ENCODE data around the gene KLC1. TPM values are rescaled to one million over a fixed set of nuclear protein-coding genes. Genes with fewer than 3 reads are reported as not detected.

Gene KLC1
- total RNA-seq, 2 donors from 2014 or later = 168 to 287 TPM

- no peaks in the 10 kb centered on the region for H3K9me3 ChIP-seq
- TF ChIP-seq POLR2AphosphoS5 (IDR thresholded peaks at IDR 0.05) = peak; percentile 72
- TF ChIP-seq POLR2A (IDR thresholded peaks at IDR 0.05) = no peak
- TF ChIP-seq CTCF (IDR thresholded peaks at IDR 0.05) = peak in 2 of 4 experiments; percentile 14 to 29
- DNase-seq (ENCODE audit: low spot score) = peak; percentile 72
- H3K36me3 ChIP-seq = no peaks in the 10 kb centered on the region
- peaks cover 49% of the 10 kb centered on the region for H3K4me1 ChIP-seq (replicated peaks)
- no peak overlapping the region for H3K4me3 ChIP-seq
- WGBS = 22% methylated on average over 13 of the region's 15 CpGs
- H3K27ac ChIP-seq = peak overlapping the region; percentile 88
- intact Hi-C loops (cut with DNase I) = no loop called here
- H3K27me3 ChIP-seq (replicated peaks; ENCODE audit: insufficient read depth) = no peaks in the 10 kb centered on the region
Observed at GRCh38 chr14:103730490-103731035, 101.6 kb downstream of the KLC1 start.

GRCh38 chr14:103731481-103731880 lies 102.5 kb downstream of the KLC1 start:
- DNase-seq (ENCODE audit: low spot score) = no peak
- Histone ChIP-seq H3K36me3 (no peaks in the 10 kb centered on the region), H3K27ac (peak overlapping the region; percentile 50 to 88), H3K4me3 (no peak overlapping the region), H3K9me3 (no peaks in the 10 kb centered on the region), H3K27me3 (replicated peaks; ENCODE audit: insufficient read depth) (no peaks in the 10 kb centered on the region), H3K4me1 (replicated peaks) (peaks cover 58% of the 10 kb centered on the region)
- TF ChIP-seq POLR2AphosphoS5 (IDR thresholded peaks at IDR 0.05) (no peak), POLR2A (IDR thresholded peaks at IDR 0.05) (no peak), CTCF (IDR thresholded peaks at IDR 0.05) (no peak)
- 91% methylated on average over 15 of the region's 15 CpGs for WGBS
- intact Hi-C loops (cut with DNase I) = no loop called here

GRCh38 chr14:103731916-103732867 lies 103.2 kb downstream of the KLC1 start:
- intact Hi-C loops (cut with DNase I) = no loop called here
- no peak for DNase-seq (ENCODE audit: low spot score)
- H3K4me3 ChIP-seq = no peak overlapping the region
- no peaks in the 10 kb centered on the region for H3K36me3 ChIP-seq
- peaks cover 63% of the 10 kb centered on the region for H3K4me1 ChIP-seq (replicated peaks)
- WGBS = 92% methylated on average over 24 of the region's 24 CpGs
- H3K27me3 ChIP-seq (replicated peaks; ENCODE audit: insufficient read depth) = no peaks in the 10 kb centered on the region
- TF ChIP-seq POLR2A (IDR thresholded peaks at IDR 0.05) (no peak), POLR2AphosphoS5 (IDR thresholded peaks at IDR 0.05) (no peak), CTCF (IDR thresholded peaks at IDR 0.05) (no peak)
- peak overlapping the region; percentile 50 to 88 for H3K27ac ChIP-seq
- no peaks in the 10 kb centered on the region for H3K9me3 ChIP-seq

- intact Hi-C loops (cut with DNase I) = no loop called here
Observed at GRCh38 chr14:103732868-103733620, 104.0 kb downstream of the KLC1 start.

More at GRCh38 chr14:103732868-103733620, 104.0 kb downstream of the KLC1 start:
- H3K9me3 ChIP-seq = no peaks in the 10 kb centered on the region
- H3K27me3 ChIP-seq (replicated peaks; ENCODE audit: insufficient read depth) = no peaks in the 10 kb centered on the region
- WGBS = 65% methylated on average over 9 of the region's 9 CpGs
- peaks cover 59% of the 10 kb centered on the region for H3K4me1 ChIP-seq (replicated peaks)
- TF ChIP-seq CTCF (IDR thresholded peaks at IDR 0.05) (no peak), POLR2A (IDR thresholded peaks at IDR 0.05) (no peak), POLR2AphosphoS5 (IDR thresholded peaks at IDR 0.05) (peak; percentile 21)
- no peak for DNase-seq (ENCODE audit: low spot score)
- H3K27ac ChIP-seq = peak overlapping the region; percentile 88 to 92
- H3K4me3 ChIP-seq = no peak overlapping the region
- H3K36me3 ChIP-seq = no peaks in the 10 kb centered on the region
